Pericardium fibroblast (primary cell): ENCODE measurements around the gene TAF1C. TPM values are rescaled to one million over a fixed set of nuclear protein-coding genes. Genes with fewer than 3 reads are reported as not detected.

Source experiments
- total RNA-seq: library from RNA; depleted of rRNA; stranded (reverse); fragments of >200 nt; gene quantifications from 2 replicates; pipeline ENCODE4 v1.2.3, GENCODE V29; 2015

The TAF1C gene
- total RNA-seq = 9.6 and 13.1 TPM in 2 replicates

DNA sequence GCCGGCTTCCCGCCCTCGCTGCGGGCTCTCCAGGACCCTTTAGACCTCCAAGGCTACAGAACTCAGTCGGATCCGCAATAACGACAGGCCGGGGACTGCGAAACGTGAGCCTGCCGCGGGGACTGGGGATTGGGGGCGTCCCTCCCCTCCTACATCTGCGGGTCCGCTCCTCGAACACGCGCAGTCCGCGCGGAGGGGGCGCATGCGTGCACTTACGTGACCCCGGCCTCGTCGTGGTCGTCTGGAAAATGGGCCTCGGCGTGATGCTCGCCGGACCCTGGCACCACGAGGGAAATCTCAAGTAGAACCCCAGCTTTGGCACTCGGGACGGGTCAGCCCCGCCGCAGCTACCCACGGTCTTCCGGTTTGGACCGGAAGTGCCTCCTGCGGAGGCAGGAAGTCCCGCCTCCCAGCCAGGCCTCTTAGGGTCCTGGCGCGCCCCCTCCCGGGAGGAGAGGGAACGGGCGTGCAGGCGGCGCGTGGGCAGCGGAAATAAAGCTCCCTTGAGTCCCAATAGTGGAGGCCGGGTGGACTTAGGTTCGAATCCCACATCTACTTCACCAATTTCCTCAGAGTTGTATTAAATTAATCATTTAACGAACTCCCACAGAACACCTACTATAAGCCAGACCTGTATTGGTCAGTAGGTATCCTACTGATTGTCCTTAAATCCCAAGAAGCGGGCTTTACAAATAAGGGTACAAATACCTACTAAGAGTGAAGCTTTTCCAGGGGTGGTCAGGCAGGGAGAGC lies at the start of gene TAF1C:
TAF1C (minus strand) TSS at position 373 of the 753 bp plus-strand sequence. CDS start 2,069 bp downstream, outside the sequence.

DNA sequence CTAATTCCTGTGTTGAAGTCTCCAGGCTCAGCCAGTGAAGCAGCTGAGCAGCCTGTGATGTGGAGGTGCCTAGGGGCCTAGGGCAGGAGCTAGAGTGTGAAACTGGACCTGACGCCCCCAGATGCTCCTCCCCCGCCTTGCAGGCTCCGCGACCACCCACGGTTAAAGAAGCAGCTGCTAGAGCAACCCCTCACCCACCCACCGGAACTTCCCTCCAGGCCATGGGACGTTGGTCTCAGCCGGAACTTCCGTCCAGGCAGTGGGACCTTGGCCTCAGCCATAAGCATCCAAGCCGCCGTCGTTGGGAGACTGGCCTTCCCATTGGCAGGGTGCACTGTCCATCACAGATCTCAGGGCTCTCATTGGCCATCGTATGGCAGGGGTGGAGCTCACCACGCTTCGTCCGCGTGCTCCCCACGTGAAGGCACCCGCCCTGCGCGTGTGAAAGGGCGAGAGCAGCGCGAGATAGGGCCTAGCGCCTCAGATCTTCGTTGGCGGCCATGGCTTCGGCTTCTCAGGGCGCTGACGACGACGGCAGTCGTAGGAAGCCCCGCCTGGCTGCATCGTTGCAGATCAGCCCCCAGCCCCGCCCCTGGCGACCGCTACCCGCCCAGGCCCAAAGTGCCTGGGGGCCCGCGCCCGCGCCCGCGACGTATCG lies 4.0 kb upstream of the TAF1C start, which contains the start of gene ADAD2:
ADAD2 (plus strand) TSS at position 427 of the 658 bp plus-strand sequence; CDS start at position 501, 74 bp downstream.

GRCh38 chr16:84144859-84145639 lies 41.8 kb downstream of the TAF1C start, which contains the start of the genes DNAAF1 and HSDL1:
Gene DNAAF1 (plus strand): TSS chr16:84145308. CDS start chr16:84145441, 133 bp downstream.
Gene HSDL1 (minus strand): TSS chr16:84145177. CDS start chr16:84131321, 13,856 bp downstream.

Other genes starting within 250 kb of the TAF1C start
- gene OSGIN1, start 233.8 kb downstream of the TAF1C start, total RNA-seq = 2.1 and 3.1 TPM in 2 replicates
- gene NECAB2, start 218.8 kb downstream of the TAF1C start, total RNA-seq = 0.47 TPM in 1 of 2 replicates, not detected in the other
- not detected in 2 replicates for gene SLC38A8, start 144.3 kb downstream of the TAF1C start, total RNA-seq
- gene MBTPS1, start 70.1 kb downstream of the TAF1C start, total RNA-seq = 86.1 TPM in 2 replicates
- gene HSDL1, start 41.9 kb downstream of the TAF1C start, total RNA-seq = 10.3 and 20.8 TPM in 2 replicates
- not detected in 2 replicates for gene DNAAF1, start 41.7 kb downstream of the TAF1C start, total RNA-seq
- gene ADAD2, start 4.1 kb upstream of the TAF1C start, total RNA-seq = not detected in 2 replicates
- gene KCNG4, start 53.0 kb upstream of the TAF1C start, total RNA-seq = not detected in 2 replicates
- gene WFDC1, start 107.8 kb upstream of the TAF1C start, total RNA-seq = 2.5 TPM in 1 of 2 replicates, not detected in the other
- gene ATP2C2, start 181.5 kb upstream of the TAF1C start, total RNA-seq = not detected in 2 replicates